IPS-20b (cell line): ENCODE results near the gene EPB41L4B.

Experiments used
- H3K27ac ChIP-seq: one replicate; pipeline ENCODE4 v1.5.1; 2013; ENCODE audit warnings: low read length
- H3K27me3 ChIP-seq: 2 replicates; pipeline ENCODE4 v1.6.1; 2013; ENCODE audit warnings: mild to moderate bottlenecking, low read length, inconsistent platforms; ENCODE audit not compliant: insufficient read depth
- H3K36me3 ChIP-seq: 2 replicates; pipeline ENCODE4 v1.6.1; 2013; ENCODE audit warnings: low read depth, mild to moderate bottlenecking, inconsistent platforms, low read length, moderate library complexity; ENCODE audit not compliant: insufficient read depth
- H3K4me1 ChIP-seq: 2 replicates; pipeline ENCODE4 v1.6.1; 2013; ENCODE audit warnings: mild to moderate bottlenecking, control low read depth, inconsistent platforms, low read length, moderate library complexity; ENCODE audit not compliant: insufficient read depth
- H3K4me3 ChIP-seq: 2 replicates; pipeline ENCODE4 v1.5.1; 2013; ENCODE audit warnings: mild to moderate bottlenecking, low read length, inconsistent platforms
- H3K9ac ChIP-seq: 2 replicates; pipeline ENCODE4 v1.6.1; 2013; ENCODE audit warnings: low read depth, mild to moderate bottlenecking, inconsistent platforms, low read length, moderate library complexity
- H3K9me3 ChIP-seq: 2 replicates; pipeline ENCODE4 v1.6.1; 2013; ENCODE audit warnings: mild to moderate bottlenecking, low read depth, low read length, inconsistent platforms; ENCODE audit not compliant: insufficient read depth

The EPB41L4B gene

DNA sequence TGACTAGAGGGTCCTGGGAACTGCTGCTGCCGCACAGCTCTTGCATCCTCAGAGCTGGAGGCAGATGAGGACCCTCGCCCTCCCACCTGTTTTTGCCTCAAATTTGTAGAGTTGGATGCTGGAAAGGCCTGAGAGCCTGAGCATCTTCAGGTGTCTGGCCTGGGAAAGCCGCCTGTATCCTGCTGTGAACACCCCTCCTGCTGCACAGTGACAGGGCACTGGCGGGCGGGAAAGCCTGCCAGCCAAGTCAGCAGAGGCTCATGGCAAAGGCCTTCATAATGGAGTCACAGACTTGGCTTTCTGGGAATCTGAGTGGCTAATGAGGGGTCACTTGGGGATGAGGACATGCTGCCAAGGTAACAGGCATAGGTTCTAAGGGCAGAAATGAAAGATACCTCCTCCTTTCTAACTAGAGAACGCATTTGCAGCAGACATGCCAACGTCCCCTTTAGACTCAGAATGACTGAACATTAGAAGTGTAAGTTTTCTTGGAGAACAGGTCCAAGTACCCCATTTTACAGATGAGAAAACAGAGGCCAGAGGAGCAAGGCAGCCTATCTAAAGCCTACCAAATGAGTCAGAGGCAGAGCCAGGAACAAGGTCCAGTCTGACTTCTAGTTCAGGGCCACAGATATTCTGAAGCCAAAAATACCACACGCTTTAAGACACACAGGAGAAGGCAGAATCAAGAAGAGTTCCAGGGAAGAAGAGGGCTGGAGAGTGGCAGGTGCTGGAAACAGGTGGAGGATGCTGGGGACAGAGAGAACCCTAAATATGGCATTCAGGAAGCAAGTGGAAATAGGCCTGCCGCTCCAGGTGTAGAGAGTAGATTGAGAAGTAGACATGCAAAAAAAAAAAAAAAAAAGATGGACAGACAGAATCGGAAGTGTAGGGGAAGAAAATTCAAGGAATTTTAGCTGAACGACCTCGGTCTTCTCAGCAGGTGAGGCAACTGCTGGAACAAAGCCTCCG lies 44.1 kb downstream of the EPB41L4B start:
- H3K4me1 ChIP-seq: peaks cover 4% of the 10 kb centered on the region; the same call in 1 of the 2 replicates
- no peak overlapping the region for H3K27ac ChIP-seq
- H3K9ac ChIP-seq: no peak overlapping the region

GRCh38 chr9:109274884-109275730 lies 45.8 kb downstream of the EPB41L4B start:
- no peak overlapping the region for H3K27ac ChIP-seq
- no peaks in the 10 kb centered on the region; the same call in 1 of the 2 replicates for H3K36me3 ChIP-seq
- no peak overlapping the region for H3K4me3 ChIP-seq
- H3K9me3 ChIP-seq: no peaks in the 10 kb centered on the region
- H3K4me1 ChIP-seq: peaks cover 4% of the 10 kb centered on the region
- no peaks in the 10 kb centered on the region for H3K27me3 ChIP-seq
- no peak overlapping the region for H3K9ac ChIP-seq

More for the DNA sequence above, 44.1 kb downstream of the EPB41L4B start:
- Histone ChIP-seq H3K9me3 (no peaks in the 10 kb centered on the region), H3K27me3 (no peaks in the 10 kb centered on the region), H3K4me3 (no peak overlapping the region), H3K36me3 (no peaks in the 10 kb centered on the region; the same call in 1 of the 2 replicates)

- no peaks in the 10 kb centered on the region for H3K9me3 ChIP-seq
- peaks cover 4% of the 10 kb centered on the region for H3K4me1 ChIP-seq
- no peak overlapping the region for H3K27ac ChIP-seq
- no peaks in the 10 kb centered on the region for H3K27me3 ChIP-seq
- no peak overlapping the region for H3K9ac ChIP-seq
- no peak overlapping the region for H3K4me3 ChIP-seq
- H3K36me3 ChIP-seq: no peaks in the 10 kb centered on the region; the same call in 1 of the 2 replicates
Observed at GRCh38 chr9:109273869-109274268, 47.0 kb downstream of the EPB41L4B start.

DNA sequence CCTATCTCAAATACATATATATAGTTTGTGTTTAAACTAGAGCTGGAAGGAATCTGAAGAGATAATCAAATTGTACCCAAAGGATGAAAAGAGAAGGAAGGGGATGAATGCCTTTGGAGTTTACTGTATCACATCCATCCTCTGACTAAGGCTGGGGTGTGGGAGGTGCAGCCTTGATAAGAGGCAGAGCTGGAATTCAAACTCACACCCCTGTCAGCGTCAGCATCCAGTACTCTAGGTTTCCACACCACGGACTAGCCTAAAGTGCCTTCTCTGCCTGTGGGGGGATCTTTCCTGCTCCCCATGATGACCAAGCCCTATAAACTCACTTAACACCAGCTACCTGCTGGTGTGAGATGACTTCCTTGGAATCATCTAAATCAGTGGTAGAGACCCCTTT lies 48.1 kb downstream of the EPB41L4B start:
- H3K27me3 ChIP-seq: no peaks in the 10 kb centered on the region
- no peak overlapping the region for H3K4me3 ChIP-seq
- H3K4me1 ChIP-seq: peaks cover 4% of the 10 kb centered on the region
- H3K27ac ChIP-seq: no peak overlapping the region
- H3K9ac ChIP-seq: no peak overlapping the region
- H3K9me3 ChIP-seq: no peaks in the 10 kb centered on the region
- no peaks in the 10 kb centered on the region; the same call in 1 of the 2 replicates for H3K36me3 ChIP-seq

GRCh38 chr9:109272045-109272444 lies 48.8 kb downstream of the EPB41L4B start:
- Histone ChIP-seq H3K36me3 (peaks cover 5% of the 10 kb centered on the region), H3K9ac (no peak overlapping the region), H3K27me3 (no peaks in the 10 kb centered on the region), H3K4me1 (peaks cover 4% of the 10 kb centered on the region), H3K27ac (no peak overlapping the region), H3K4me3 (no peak overlapping the region), H3K9me3 (no peaks in the 10 kb centered on the region)

GRCh38 chr9:109270971-109271925 lies 49.6 kb downstream of the EPB41L4B start:
- no peak overlapping the region for H3K9ac ChIP-seq
- no peaks in the 10 kb centered on the region for H3K27me3 ChIP-seq
- no peaks in the 10 kb centered on the region for H3K9me3 ChIP-seq
- no peak overlapping the region for H3K27ac ChIP-seq
- H3K4me3 ChIP-seq: no peak overlapping the region; the same call in 1 of the 2 replicates
- H3K36me3 ChIP-seq: peaks cover 6% of the 10 kb centered on the region
- peaks cover 4% of the 10 kb centered on the region for H3K4me1 ChIP-seq

DNA sequence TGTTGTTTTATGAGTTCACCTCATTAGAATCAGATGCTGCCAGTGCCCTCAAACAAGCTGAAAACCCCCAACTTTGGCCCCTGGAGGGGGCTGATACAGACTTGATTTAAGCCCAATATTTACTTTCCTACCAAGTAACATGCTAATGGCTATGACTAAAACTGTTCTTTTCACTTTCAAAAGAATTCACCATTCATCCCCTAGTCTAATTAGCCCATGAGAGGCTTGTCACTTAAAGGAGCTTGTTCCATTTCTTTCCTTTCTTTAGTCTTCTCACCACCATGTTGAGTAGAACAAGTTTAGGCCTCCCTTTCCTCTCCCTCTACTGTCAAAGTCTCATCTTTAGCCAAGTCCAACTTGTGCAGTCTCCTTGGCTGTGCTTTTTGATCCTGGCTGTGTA lies 50.4 kb downstream of the EPB41L4B start:
- Histone ChIP-seq H3K36me3 (peaks cover 6% of the 10 kb centered on the region), H3K27me3 (no peaks in the 10 kb centered on the region), H3K27ac (no peak overlapping the region), H3K4me1 (peaks cover 4% of the 10 kb centered on the region), H3K9me3 (no peaks in the 10 kb centered on the region), H3K9ac (no peak overlapping the region), H3K4me3 (no peak overlapping the region; the same call in 1 of the 2 replicates)

DNA sequence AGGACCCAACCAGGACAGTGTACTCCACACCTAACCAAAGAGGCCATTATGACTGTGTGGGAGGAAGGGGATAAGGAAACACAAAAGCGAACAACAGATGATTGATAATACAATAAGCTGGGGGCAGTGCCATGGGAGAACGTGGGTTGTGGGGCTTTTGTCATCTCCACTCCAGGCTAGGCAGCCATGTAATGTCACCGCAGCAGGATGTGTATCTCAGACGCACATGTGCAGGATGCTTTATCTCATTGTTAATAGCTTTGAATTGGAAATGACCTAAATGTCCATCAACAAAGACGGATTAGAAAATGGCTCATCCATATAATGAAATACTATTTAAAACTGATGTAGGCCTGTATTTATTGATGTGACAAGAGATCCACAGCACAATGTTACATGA lies 51.0 kb downstream of the EPB41L4B start:
- H3K9me3 ChIP-seq: no peaks in the 10 kb centered on the region
- no peaks in the 10 kb centered on the region for H3K27me3 ChIP-seq
- no peak overlapping the region for H3K27ac ChIP-seq

DNA sequence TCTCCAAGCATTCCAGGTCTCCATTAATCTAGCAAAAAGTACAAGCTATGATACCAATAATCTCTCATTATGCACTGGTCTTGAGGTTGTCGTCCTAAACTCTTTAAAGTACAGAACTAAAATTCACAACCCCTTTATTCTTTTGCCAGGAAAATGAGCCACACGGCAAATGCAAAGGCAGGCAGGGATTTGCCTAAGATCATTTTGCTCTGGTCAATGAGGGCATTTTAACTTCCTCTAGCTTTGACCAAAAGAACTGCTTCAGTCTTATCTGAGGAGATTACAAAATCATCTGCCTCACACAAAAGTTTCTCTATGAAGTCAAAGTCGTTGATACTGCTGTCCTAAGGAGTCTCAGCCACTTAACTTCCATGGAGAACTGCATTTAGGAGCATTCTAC lies 51.8 kb downstream of the EPB41L4B start:
- Histone ChIP-seq H3K4me3 (no peak overlapping the region), H3K9me3 (no peaks in the 10 kb centered on the region), H3K9ac (no peak overlapping the region), H3K27me3 (no peaks in the 10 kb centered on the region), H3K27ac (no peak overlapping the region), H3K4me1 (peaks cover 4% of the 10 kb centered on the region), H3K36me3 (peaks cover 12% of the 10 kb centered on the region)

More for the DNA sequence above, 51.0 kb downstream of the EPB41L4B start:
- Histone ChIP-seq H3K4me1 (peaks cover 4% of the 10 kb centered on the region), H3K36me3 (peaks cover 7% of the 10 kb centered on the region), H3K4me3 (no peak overlapping the region), H3K9ac (no peak overlapping the region)

DNA sequence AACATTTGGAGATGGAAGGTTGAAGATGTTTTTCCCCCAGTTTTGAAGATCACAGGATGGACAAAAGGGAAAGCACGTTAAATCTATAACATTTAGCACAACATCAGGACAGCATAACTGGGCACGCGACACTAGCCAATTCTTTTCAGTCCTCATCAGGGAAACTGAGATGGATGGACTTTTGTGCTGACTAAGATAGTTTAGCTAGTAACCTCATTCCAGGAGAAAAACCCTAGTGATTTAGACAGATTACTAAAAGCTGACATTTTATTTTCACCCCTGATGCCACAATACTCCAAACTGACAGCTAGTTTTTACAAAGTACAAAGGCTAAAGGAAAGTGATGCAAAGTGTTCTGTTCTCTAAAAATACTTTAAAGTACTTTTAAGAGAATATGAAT lies 53.3 kb downstream of the EPB41L4B start:
- peaks cover 12% of the 10 kb centered on the region for H3K36me3 ChIP-seq
- peaks cover 4% of the 10 kb centered on the region for H3K4me1 ChIP-seq
- no peaks in the 10 kb centered on the region for H3K9me3 ChIP-seq
- H3K4me3 ChIP-seq: no peak overlapping the region
- H3K27ac ChIP-seq: no peak overlapping the region
- no peaks in the 10 kb centered on the region for H3K27me3 ChIP-seq
- H3K9ac ChIP-seq: no peak overlapping the region
